Neural crest cell (in vitro differentiated cells): ENCODE data around the gene LCP2. TPM values are rescaled to one million over a fixed set of nuclear protein-coding genes. Genes with fewer than 3 reads are reported as not detected.

Experiments used
- DNase-seq: peaks from one replicate; pipeline ENCODE4 v3.0.0; 2021; ENCODE audit warnings: low read depth, mixed read lengths, low spot score
- H3K27ac Mint-ChIP-seq: one replicate; pipeline ENCODE4 v1.8.0; 2021; ENCODE audit warnings: mild to moderate bottlenecking, mixed read lengths; ENCODE audit not compliant: unreplicated experiment
- H3K27me3 Mint-ChIP-seq: 2 replicates; pipeline ENCODE4 v1.8.0; 2021; ENCODE audit warnings: low read depth, mild to moderate bottlenecking, mixed read lengths
- H3K36me3 Mint-ChIP-seq: 2 replicates; pipeline ENCODE4 v1.8.0; 2021; ENCODE audit warnings: low read depth, mild to moderate bottlenecking, mixed read lengths
- H3K4me1 Mint-ChIP-seq: 2 replicates; pipeline ENCODE4 v1.8.0; 2021; ENCODE audit warnings: mixed read lengths
- H3K4me3 Mint-ChIP-seq: one replicate; pipeline ENCODE4 v1.8.0; 2021; ENCODE audit warnings: mild to moderate bottlenecking, mixed read lengths
- H3K9me3 Mint-ChIP-seq: 2 replicates; pipeline ENCODE4 v1.8.0; 2021; ENCODE audit warnings: mixed read lengths
- total RNA-seq: library from RNA; stranded (reverse); gene quantifications from 2 replicates; pipeline ENCODE4 v1.2.1, GENCODE V29; 2021
- TF ChIP-seq, protein P1 (sequence below): fragments of 200-600 bp; sonication (generic); conservative IDR thresholded peaks from 2 replicates; pipeline ENCODE4 v1.5.0; 2021; ENCODE audit warnings: antibody characterized with exemption, mild to moderate bottlenecking

The LCP2 gene
- total RNA-seq, 1 donor from 2014 or later: not detected

DNA sequence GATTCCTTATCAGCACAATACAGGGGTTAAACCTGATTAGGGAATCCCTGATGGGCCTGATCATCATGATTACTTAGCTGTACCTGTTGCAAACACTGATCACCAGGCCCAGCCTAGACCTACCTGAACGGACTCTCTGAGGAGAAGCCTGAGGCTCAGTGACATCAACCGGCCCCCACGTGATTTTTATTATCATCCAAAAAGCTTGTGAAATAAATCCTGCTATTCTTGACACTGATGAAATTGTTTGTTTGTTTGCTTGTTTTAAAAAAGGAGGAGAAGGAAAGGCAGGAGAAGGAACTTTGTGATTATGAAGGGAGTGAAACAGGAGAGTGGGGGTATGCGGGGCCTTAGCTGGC, 18.1 kb downstream of the LCP2 start:
- Mint-ChIP-seq H3K4me1 (peaks cover 12% of the 10 kb centered on the region), H3K36me3 (no peaks in the 10 kb centered on the region), H3K9me3 (no peaks in the 10 kb centered on the region), H3K27ac (no peak overlapping the region), H3K27me3 (peaks cover 3% of the 10 kb centered on the region), H3K4me3 (no peak overlapping the region)
- TF ChIP-seq, protein P1, sequence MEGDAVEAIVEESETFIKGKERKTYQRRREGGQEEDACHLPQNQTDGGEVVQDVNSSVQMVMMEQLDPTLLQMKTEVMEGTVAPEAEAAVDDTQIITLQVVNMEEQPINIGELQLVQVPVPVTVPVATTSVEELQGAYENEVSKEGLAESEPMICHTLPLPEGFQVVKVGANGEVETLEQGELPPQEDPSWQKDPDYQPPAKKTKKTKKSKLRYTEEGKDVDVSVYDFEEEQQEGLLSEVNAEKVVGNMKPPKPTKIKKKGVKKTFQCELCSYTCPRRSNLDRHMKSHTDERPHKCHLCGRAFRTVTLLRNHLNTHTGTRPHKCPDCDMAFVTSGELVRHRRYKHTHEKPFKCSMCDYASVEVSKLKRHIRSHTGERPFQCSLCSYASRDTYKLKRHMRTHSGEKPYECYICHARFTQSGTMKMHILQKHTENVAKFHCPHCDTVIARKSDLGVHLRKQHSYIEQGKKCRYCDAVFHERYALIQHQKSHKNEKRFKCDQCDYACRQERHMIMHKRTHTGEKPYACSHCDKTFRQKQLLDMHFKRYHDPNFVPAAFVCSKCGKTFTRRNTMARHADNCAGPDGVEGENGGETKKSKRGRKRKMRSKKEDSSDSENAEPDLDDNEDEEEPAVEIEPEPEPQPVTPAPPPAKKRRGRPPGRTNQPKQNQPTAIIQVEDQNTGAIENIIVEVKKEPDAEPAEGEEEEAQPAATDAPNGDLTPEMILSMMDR: no peak
- DNase-seq: no peak

DNA sequence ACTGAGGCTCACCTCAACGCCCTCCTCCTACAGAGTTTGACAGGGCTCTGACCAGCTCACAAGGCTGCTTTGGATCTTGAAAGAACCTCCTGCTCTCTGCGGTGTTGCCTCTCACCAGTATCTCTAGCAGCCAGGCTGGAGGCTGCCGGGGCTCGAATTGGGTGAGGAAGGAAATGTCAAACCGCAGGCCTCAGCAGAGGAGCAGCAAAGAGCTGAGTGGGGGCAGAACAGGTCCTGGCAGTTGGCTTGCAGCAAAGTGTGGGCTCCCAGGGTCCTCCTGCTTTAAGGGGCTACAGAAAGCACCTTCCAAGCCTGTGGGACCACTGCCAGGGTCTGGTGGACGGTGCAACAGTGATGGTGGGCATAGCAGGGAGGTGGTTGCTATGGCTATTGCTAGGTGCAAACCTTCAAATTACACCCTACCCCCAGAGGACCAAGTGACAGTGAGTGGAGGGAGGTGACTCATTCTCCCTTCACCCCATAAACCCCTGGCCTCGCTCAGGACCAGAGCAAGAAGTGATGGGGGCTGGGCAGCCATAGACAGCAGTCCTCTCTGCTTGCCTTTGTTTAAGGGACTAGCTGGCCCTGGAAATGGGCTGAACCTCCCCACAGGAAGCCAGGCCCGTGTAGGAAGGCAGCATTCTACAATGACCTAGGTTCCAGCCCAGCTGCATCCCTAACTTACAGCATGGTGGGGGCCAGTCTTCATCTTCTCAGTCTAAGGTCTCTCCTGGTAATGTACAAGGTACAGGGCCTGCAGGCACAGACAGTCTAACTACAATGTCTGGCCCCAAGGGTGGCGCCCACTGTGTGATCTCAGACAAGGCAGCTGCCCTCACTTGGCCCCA, 18.7 kb downstream of the LCP2 start:
- H3K27ac Mint-ChIP-seq: no peak overlapping the region
- TF ChIP-seq, protein P1: no peak
- peaks cover 3% of the 10 kb centered on the region for H3K27me3 Mint-ChIP-seq
- H3K9me3 Mint-ChIP-seq: no peaks in the 10 kb centered on the region
- peaks cover 12% of the 10 kb centered on the region for H3K4me1 Mint-ChIP-seq
- H3K4me3 Mint-ChIP-seq: no peak overlapping the region
- no peaks in the 10 kb centered on the region for H3K36me3 Mint-ChIP-seq
- no peak for DNase-seq

DNA sequence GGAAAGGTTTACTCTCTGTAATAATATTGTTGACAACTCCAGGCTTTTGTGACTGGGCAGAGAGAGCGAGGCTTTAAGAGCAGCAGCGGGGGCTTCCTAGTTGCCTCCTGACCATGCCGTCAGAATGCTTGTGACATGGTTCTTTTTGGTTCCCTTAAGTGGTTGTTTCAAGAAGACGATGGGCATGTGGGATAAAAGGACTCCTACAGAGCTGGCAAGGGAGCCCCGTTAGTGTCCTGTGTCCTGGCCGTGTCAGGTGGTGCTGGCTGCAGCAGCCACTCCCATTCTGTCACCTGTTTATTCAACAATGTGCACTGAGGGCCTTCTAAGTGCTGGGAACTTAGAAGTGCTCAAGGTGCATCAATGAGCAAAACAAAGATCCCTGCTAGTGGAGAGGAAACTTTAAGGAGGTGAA, 19.7 kb downstream of the LCP2 start:
- no peaks in the 10 kb centered on the region for H3K27me3 Mint-ChIP-seq
- no peak overlapping the region for H3K27ac Mint-ChIP-seq
- peaks cover 12% of the 10 kb centered on the region for H3K4me1 Mint-ChIP-seq
- TF ChIP-seq, protein P1: no peak
- no peaks in the 10 kb centered on the region for H3K36me3 Mint-ChIP-seq
- no peak overlapping the region for H3K4me3 Mint-ChIP-seq
- no peak for DNase-seq
- no peaks in the 10 kb centered on the region for H3K9me3 Mint-ChIP-seq

DNA sequence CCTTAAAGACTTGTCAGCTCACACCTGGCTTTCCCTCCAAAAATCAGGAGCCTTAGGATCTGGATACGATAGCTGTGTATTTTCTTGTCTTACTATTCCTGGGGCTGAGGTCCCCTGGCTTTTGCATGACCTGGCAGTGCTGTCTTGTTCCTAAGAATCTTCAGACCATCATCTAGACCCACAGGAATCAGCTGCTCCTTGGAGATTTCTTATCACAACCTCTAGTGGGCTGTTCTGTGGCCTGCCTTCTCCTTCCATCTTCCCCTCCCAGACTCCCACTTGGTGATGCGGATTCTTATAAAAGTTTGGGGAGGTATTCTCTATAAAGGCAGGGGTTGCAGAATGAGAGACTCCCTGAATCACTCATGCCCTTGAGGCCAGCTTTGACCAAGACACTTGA, 21.4 kb downstream of the LCP2 start:
- Mint-ChIP-seq H3K9me3 (no peaks in the 10 kb centered on the region), H3K27ac (peak overlapping the region; percentile 64), H3K4me1 (peaks cover 12% of the 10 kb centered on the region), H3K4me3 (no peak overlapping the region), H3K27me3 (no peaks in the 10 kb centered on the region), H3K36me3 (no peaks in the 10 kb centered on the region)
- DNase-seq: no peak
- TF ChIP-seq, protein P1: no peak

DNA sequence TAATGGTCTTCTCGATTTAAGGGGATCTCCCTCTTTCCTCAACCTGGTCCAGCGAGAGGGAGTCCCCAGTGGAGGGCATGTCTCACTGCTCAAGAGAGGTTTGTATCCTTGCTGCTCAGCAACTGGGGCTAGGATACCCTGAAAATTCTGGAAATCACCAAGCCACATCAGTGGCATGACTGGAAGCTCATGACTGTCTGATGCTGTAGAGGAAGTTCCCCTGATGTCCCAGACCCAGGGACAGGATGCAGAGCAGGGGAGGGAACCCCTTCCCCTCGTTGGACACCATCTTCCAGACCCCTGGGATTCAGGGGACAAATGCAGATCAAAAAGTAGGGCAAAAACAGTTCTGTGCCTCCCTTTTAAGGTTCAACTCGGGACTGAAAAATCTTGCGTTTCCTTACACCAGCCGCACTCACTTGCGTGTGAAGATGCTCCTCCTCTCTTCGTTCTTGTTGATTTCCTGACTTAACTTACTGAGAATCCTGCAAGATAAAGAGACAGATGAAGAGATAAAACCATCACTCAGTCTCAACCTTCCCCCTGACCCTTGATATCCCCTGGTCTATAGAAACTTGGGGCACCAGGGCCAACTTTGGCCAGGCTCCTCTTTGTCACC, 22.1 kb downstream of the LCP2 start:
- Mint-ChIP-seq H3K4me1 (peaks cover 12% of the 10 kb centered on the region), H3K9me3 (no peaks in the 10 kb centered on the region), H3K27me3 (no peaks in the 10 kb centered on the region), H3K27ac (no peak overlapping the region), H3K4me3 (no peak overlapping the region), H3K36me3 (no peaks in the 10 kb centered on the region)
- TF ChIP-seq, protein P1: no peak
- DNase-seq: no peak
